ENCODE results near the gene ARRB1.

Gene ARRB1

GRCh38 chr11:75326439-75326810 is 25.0 kb downstream of the ARRB1 start:
- H3K4me1 ChIP-seq (ENCODE audit: insufficient read depth, low read length) = peaks cover 22% of the 10 kb centered on the region
- no peak overlapping the region for H3K27ac ChIP-seq (ENCODE audit: low read length)
- no peaks in the 10 kb centered on the region for H3K9me3 ChIP-seq (ENCODE audit: insufficient read depth, low read depth, low read length)
- H3K27me3 ChIP-seq (ENCODE audit: insufficient read depth, low read length) = no peaks in the 10 kb centered on the region
- no peak overlapping the region for H3K4me3 ChIP-seq (ENCODE audit: low read length)
- no peak overlapping the region; the same call in 1 of the 2 replicates for H3K9ac ChIP-seq (ENCODE audit: low read depth, low read length)
- no peaks in the 10 kb centered on the region for H3K36me3 ChIP-seq (ENCODE audit: insufficient read depth, low read depth, low read length)

DNA sequence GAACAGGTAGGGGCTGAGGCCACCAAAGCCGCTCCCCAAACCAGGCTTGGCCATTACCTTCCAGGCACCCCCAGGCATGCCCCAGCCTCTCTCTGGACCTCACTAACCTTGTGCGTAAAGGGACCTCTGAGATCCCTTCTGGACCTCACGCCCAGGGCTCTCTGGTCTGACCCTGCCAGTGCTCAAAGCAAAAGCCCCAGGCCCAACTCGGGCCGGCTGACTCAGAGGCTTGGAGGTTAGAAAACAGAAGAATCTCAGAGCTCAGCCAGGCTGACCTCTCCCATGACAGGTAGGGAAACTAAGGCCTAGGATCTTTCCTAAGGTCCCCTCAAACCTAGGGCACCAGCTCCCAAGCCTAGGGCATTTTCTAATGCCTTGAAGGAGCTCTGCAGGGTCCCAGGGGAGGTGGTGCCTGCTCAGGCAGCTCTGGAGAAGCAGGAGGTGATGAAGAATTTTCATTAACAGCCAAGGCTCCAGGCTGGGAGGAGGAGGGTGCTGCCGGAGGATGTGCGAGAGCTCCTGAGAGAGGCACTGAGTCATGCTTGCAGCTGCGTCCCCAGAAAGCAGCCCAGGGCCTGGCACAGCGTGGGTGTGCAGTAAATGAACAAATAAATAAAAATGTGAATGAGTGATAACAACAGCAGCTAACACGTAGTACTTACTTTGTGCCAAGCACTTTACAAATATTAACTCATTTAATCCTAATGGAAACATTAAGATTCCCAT is 25.6 kb downstream of the ARRB1 start:
- Histone ChIP-seq H3K27me3 (ENCODE audit: insufficient read depth, low read length) (no peaks in the 10 kb centered on the region), H3K27ac (ENCODE audit: low read length) (no peak overlapping the region), H3K9me3 (ENCODE audit: insufficient read depth, low read depth, low read length) (no peaks in the 10 kb centered on the region), H3K4me3 (ENCODE audit: low read length) (no peak overlapping the region), H3K4me1 (ENCODE audit: insufficient read depth, low read length) (peaks cover 22% of the 10 kb centered on the region), H3K9ac (ENCODE audit: low read depth, low read length) (no peak overlapping the region; the same call in 1 of the 2 replicates), H3K36me3 (ENCODE audit: insufficient read depth, low read depth, low read length) (no peaks in the 10 kb centered on the region)

DNA sequence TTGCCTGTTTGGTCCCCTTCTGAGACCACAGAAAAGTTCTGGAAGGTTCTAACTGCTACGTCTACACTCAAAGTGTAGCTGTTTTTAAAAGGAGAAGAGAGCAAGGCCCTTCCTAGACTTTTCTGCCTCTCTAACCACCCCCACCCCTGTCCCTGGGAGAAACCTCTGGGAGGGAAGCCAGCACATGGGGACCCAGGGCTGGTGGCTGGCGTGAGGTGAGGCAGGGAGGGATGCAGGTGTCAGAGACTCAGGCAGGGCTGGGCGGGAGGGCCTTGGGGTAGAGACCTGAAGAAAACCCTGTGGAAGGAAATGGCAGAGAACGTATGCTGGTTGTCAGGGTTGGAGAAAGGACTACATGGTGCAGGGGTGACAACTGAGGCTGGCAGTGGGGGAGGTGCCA is 26.7 kb downstream of the ARRB1 start:
- H3K4me3 ChIP-seq (ENCODE audit: low read length) = no peak overlapping the region
- H3K9me3 ChIP-seq (ENCODE audit: insufficient read depth, low read depth, low read length) = no peaks in the 10 kb centered on the region
- no peaks in the 10 kb centered on the region for H3K27me3 ChIP-seq (ENCODE audit: insufficient read depth, low read length)
- H3K9ac ChIP-seq (ENCODE audit: low read depth, low read length) = no peak overlapping the region
- peaks cover 16% of the 10 kb centered on the region for H3K4me1 ChIP-seq (ENCODE audit: insufficient read depth, low read length)
- no peaks in the 10 kb centered on the region for H3K36me3 ChIP-seq (ENCODE audit: insufficient read depth, low read depth, low read length)
- H3K27ac ChIP-seq (ENCODE audit: low read length) = no peak overlapping the region

DNA sequence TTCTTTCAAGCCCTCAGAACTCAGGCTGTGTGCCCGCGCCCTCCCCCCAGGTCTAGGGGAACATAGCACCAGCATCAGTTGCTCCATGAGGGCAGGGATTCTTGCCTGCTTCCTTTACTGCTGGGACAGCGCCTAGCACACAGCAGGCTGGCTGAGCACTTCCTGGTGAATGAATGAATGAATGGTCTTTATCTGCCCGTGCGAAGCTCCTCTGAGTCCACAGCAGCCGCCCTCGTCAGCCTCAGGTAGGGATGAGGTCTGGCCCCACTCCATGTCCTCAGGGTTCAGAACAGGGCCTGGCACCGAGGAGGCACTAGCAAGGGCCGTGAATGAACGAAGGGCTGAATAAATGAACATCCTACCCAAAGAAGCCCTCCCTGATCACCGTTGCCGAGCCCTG is 27.3 kb downstream of the ARRB1 start:
- H3K27me3 ChIP-seq (ENCODE audit: insufficient read depth, low read length) = no peaks in the 10 kb centered on the region
- H3K27ac ChIP-seq (ENCODE audit: low read length) = no peak overlapping the region
- peaks cover 11% of the 10 kb centered on the region for H3K4me1 ChIP-seq (ENCODE audit: insufficient read depth, low read length)
- no peaks in the 10 kb centered on the region for H3K36me3 ChIP-seq (ENCODE audit: insufficient read depth, low read depth, low read length)
- H3K4me3 ChIP-seq (ENCODE audit: low read length) = no peak overlapping the region
- H3K9ac ChIP-seq (ENCODE audit: low read depth, low read length) = no peak overlapping the region
- H3K9me3 ChIP-seq (ENCODE audit: insufficient read depth, low read depth, low read length) = no peaks in the 10 kb centered on the region

DNA sequence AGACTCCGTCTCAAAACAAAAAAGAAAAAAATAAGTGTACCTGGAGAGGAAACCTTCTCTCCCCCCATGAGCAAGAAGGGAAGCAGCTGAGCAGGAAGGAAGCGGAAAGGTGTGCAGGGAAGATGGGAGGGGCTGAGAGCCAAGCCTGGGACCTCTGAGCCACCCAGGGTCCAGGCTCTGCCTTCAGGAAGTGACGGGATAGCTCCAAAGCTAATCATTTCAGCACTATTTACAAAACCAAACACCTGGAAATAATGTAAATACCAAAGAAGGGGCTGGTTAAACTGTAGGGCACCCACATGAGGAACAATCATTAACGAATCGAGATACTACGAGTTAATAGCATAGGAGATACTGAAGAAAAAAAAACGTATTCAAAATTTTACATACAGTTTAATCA is 27.9 kb downstream of the ARRB1 start:
- Histone ChIP-seq H3K27ac (ENCODE audit: low read length) (no peak overlapping the region), H3K4me1 (ENCODE audit: insufficient read depth, low read length) (peaks cover 9% of the 10 kb centered on the region)

DNA sequence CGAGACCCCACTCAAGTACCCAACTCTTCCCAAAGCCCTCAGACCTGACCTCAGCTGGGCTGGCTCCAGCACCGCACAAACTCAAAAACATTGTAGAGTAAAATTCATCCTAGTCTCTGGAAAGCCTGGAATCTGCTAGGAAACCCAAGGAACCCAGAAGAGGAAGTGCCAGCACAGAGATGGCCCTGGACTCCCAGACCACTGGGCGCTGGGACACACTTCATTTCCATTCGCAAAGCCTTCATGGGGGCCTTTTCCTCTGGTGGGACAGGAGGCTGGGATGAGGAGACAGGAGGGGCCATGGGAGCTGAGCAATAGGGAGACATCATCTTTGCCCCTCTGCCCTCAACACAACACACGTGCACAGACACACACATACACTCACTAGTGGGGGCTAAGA is 30.8 kb downstream of the ARRB1 start:
- Histone ChIP-seq H3K36me3 (ENCODE audit: insufficient read depth, low read depth, low read length) (no peaks in the 10 kb centered on the region), H3K27me3 (ENCODE audit: insufficient read depth, low read length) (no peaks in the 10 kb centered on the region), H3K9ac (ENCODE audit: low read depth, low read length) (no peak overlapping the region), H3K27ac (ENCODE audit: low read length) (no peak overlapping the region), H3K9me3 (ENCODE audit: insufficient read depth, low read depth, low read length) (no peaks in the 10 kb centered on the region), H3K4me1 (ENCODE audit: insufficient read depth, low read length) (peaks cover 7% of the 10 kb centered on the region), H3K4me3 (ENCODE audit: low read length) (no peak overlapping the region)

More for the DNA sequence above, 27.9 kb downstream of the ARRB1 start:
- no peaks in the 10 kb centered on the region for H3K36me3 ChIP-seq (ENCODE audit: insufficient read depth, low read depth, low read length)
- no peak overlapping the region for H3K4me3 ChIP-seq (ENCODE audit: low read length)
- no peaks in the 10 kb centered on the region for H3K9me3 ChIP-seq (ENCODE audit: insufficient read depth, low read depth, low read length)
- no peak overlapping the region for H3K9ac ChIP-seq (ENCODE audit: low read depth, low read length)
- H3K27me3 ChIP-seq (ENCODE audit: insufficient read depth, low read length) = no peaks in the 10 kb centered on the region

DNA sequence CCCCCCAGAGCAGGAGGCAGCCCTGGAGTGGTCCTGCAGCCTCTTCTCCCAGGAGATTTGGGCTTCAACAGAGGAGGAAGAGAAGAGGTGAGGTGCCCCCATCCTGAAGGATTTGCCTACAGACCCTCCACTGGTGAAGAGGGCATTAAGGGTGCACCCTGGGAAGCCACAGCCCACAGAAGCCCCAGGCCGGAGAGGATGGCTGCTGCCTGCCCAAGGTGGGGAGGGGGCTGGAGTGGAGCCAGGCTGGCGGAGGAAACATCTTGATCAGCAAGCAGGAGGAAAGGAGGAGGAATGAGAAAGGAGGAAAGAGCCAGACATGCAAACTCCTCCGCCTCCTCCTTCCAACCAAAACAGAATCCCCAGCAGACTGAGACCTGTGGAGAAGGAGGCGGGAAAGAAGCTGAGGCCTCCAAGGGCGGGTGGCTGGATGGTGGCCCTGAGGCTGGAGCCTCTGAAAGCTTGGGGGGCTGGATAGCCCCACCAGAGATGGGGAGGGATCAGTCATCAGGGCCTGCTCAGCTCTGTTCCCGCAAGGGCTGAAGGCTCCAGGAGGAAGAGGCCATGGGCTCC is 31.3 kb downstream of the ARRB1 start:
- Histone ChIP-seq H3K9ac (ENCODE audit: low read depth, low read length) (no peak overlapping the region), H3K4me3 (ENCODE audit: low read length) (no peak overlapping the region), H3K27ac (ENCODE audit: low read length) (no peak overlapping the region), H3K36me3 (ENCODE audit: insufficient read depth, low read depth, low read length) (no peaks in the 10 kb centered on the region), H3K27me3 (ENCODE audit: insufficient read depth, low read length) (no peaks in the 10 kb centered on the region), H3K9me3 (ENCODE audit: insufficient read depth, low read depth, low read length) (no peaks in the 10 kb centered on the region), H3K4me1 (ENCODE audit: insufficient read depth, low read length) (peaks cover 7% of the 10 kb centered on the region)

DNA sequence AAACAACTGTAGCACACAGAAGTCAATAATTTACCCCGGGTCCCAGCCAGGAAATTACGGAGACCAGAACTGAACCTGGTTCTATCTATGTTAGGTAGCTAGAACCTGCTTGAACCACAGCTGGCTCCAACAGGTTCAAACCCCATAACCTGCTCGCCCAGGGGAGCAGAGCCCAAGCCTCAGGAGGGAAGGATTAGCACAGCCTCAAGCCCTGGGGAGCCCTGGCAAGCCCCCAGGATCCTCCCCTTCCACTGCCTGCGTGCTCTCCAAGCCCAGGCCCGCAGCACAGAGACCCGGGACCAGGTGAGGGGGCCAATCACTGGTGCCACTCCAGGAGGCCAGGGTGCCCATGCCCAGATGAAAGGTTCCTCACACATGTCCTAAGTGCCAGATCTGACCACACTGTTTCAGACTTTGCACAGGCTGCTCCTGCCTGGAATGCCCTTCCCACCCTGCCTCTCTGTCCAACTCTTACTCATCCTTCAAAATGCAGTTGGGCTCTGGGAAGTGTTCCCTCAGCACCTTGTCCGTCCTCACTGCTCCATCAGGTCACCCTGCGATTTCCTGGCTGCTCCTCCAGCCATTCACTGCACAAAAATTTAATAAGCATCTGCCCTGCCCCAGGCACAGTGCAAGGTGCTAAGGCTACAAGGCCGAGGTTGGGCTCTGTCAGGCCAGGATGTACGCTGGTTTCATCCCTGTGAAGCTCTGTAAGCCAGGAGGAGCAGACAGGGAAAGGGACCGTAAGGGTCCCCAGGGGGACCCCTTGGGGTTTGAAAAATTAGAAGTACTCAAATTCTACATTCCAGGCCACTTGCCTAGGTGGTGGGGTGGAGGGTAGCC is 32.2 kb downstream of the ARRB1 start:
- Histone ChIP-seq H3K36me3 (ENCODE audit: insufficient read depth, low read depth, low read length) (no peaks in the 10 kb centered on the region), H3K27me3 (ENCODE audit: insufficient read depth, low read length) (no peaks in the 10 kb centered on the region), H3K4me3 (ENCODE audit: low read length) (no peak overlapping the region), H3K9me3 (ENCODE audit: insufficient read depth, low read depth, low read length) (no peaks in the 10 kb centered on the region), H3K9ac (ENCODE audit: low read depth, low read length) (no peak overlapping the region), H3K4me1 (ENCODE audit: insufficient read depth, low read length) (peaks cover 7% of the 10 kb centered on the region), H3K27ac (ENCODE audit: low read length) (no peak overlapping the region)

- Histone ChIP-seq H3K4me3 (ENCODE audit: low read length) (no peak overlapping the region), H3K36me3 (ENCODE audit: insufficient read depth, low read depth, low read length) (no peaks in the 10 kb centered on the region), H3K27ac (ENCODE audit: low read length) (no peak overlapping the region), H3K9ac (ENCODE audit: low read depth, low read length) (no peak overlapping the region), H3K27me3 (ENCODE audit: insufficient read depth, low read length) (no peaks in the 10 kb centered on the region), H3K4me1 (ENCODE audit: insufficient read depth, low read length) (no peaks in the 10 kb centered on the region; the same call in 1 of the 2 replicates), H3K9me3 (ENCODE audit: insufficient read depth, low read depth, low read length) (no peaks in the 10 kb centered on the region)
These were observed 33.9 kb downstream of the ARRB1 start for GRCh38 chr11:75317446-75318122.

DNA sequence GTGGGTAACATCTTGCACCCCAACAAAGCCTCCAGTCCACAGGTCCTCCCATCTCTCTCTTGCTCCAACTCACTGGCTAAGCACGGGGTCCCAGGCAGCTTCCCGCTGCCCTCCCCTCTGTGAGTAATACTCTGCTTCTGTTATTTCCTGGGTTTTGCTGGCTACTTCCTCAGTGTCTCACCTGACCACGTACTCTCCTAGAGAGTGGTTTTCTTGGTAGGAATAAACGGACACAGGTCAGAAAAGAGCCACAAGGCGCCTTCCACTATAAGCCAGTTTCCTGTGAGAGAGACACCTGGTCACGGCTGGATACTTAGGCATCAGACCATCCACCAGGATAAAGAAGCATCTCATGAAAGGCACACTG is 36.0 kb downstream of the ARRB1 start:
- Histone ChIP-seq H3K36me3 (ENCODE audit: insufficient read depth, low read depth, low read length) (no peaks in the 10 kb centered on the region; the same call in 1 of the 2 replicates), H3K27me3 (ENCODE audit: insufficient read depth, low read length) (no peaks in the 10 kb centered on the region), H3K9me3 (ENCODE audit: insufficient read depth, low read depth, low read length) (no peaks in the 10 kb centered on the region), H3K9ac (ENCODE audit: low read depth, low read length) (no peak overlapping the region), H3K4me1 (ENCODE audit: insufficient read depth, low read length) (no peaks in the 10 kb centered on the region), H3K27ac (ENCODE audit: low read length) (no peak overlapping the region), H3K4me3 (ENCODE audit: low read length) (no peak overlapping the region)

GRCh38 chr11:75314771-75315438 is 36.6 kb downstream of the ARRB1 start:
- no peak overlapping the region for H3K9ac ChIP-seq (ENCODE audit: low read depth, low read length)
- H3K36me3 ChIP-seq (ENCODE audit: insufficient read depth, low read depth, low read length) = no peaks in the 10 kb centered on the region; the same call in 1 of the 2 replicates
- H3K27ac ChIP-seq (ENCODE audit: low read length) = no peak overlapping the region
- H3K4me1 ChIP-seq (ENCODE audit: insufficient read depth, low read length) = no peaks in the 10 kb centered on the region
- H3K27me3 ChIP-seq (ENCODE audit: insufficient read depth, low read length) = no peaks in the 10 kb centered on the region
- no peaks in the 10 kb centered on the region for H3K9me3 ChIP-seq (ENCODE audit: insufficient read depth, low read depth, low read length)
- no peak overlapping the region for H3K4me3 ChIP-seq (ENCODE audit: low read length)
